OCI-M2 (cell line): ENCODE data around the gene CHMP4A.
A peak's percentile ranks its signal among the peaks of the same experiment; 100 is the strongest.

Experiments used
- DNase-seq: peaks from one replicate; lab custom pipeline; 2025; ENCODE audit not compliant: unreplicated experiment; lab: John Stamatoyannopoulos, UW

The CHMP4A gene

GRCh38 chr14:24212924-24213865 lies at the start of gene CHMP4A:
CHMP4A (minus strand) TSS chr14:24213488; CDS start chr14:24213439, 49 bp downstream.
- DNase-seq: peak; percentile 93

- no peak for DNase-seq
Measured at GRCh38 chr14:24261969-24262327, 48.7 kb upstream of the CHMP4A start.

GRCh38 chr14:24261256-24261968 lies 48.1 kb upstream of the CHMP4A start:
- DNase-seq: no peak

- DNase-seq: no peak
Measured at GRCh38 chr14:24260780-24261157, 47.5 kb upstream of the CHMP4A start.

GRCh38 chr14:24260026-24260779 lies 46.9 kb upstream of the CHMP4A start:
- no peak for DNase-seq

GRCh38 chr14:24259282-24260025 lies 46.2 kb upstream of the CHMP4A start:
- no peak for DNase-seq

GRCh38 chr14:24258548-24259265 lies 45.4 kb upstream of the CHMP4A start:
- DNase-seq: no peak

- no peak for DNase-seq
Measured at GRCh38 chr14:24258119-24258518, 44.8 kb upstream of the CHMP4A start.

- no peak for DNase-seq
Measured at GRCh38 chr14:24256960-24257359, 43.7 kb upstream of the CHMP4A start.

- peak; percentile 84 for DNase-seq
Measured at GRCh38 chr14:24255931-24256711, 42.8 kb upstream of the CHMP4A start.

- no peak for DNase-seq
Measured at GRCh38 chr14:24255438-24255837, 42.1 kb upstream of the CHMP4A start.

GRCh38 chr14:24254630-24255392 lies 41.5 kb upstream of the CHMP4A start:
- DNase-seq: no peak

GRCh38 chr14:24253936-24254335 lies 40.6 kb upstream of the CHMP4A start:
- DNase-seq: no peak

GRCh38 chr14:24252289-24253124 lies 39.2 kb upstream of the CHMP4A start:
- DNase-seq: no peak

- DNase-seq: no peak
Measured at GRCh38 chr14:24251880-24252288, 38.6 kb upstream of the CHMP4A start.

GRCh38 chr14:24250354-24250753 lies 37.1 kb upstream of the CHMP4A start:
- no peak for DNase-seq

- DNase-seq: no peak
Measured at GRCh38 chr14:24249230-24250021, 36.1 kb upstream of the CHMP4A start.
